Measurements from ENCODE around the gene DIS3. TPM values are rescaled to one million over a fixed set of nuclear protein-coding genes. Genes with fewer than 3 reads are reported as not detected.
A peak's percentile ranks its signal among the peaks of the same experiment; 100 is the strongest.

The DIS3 gene
- total and polyA plus RNA-seq, 2 of the 13 experiments (the other 11 are each of a cell fraction or from before 2014, with no cell fraction given) = 13.2 to 35.0 TPM

DNA sequence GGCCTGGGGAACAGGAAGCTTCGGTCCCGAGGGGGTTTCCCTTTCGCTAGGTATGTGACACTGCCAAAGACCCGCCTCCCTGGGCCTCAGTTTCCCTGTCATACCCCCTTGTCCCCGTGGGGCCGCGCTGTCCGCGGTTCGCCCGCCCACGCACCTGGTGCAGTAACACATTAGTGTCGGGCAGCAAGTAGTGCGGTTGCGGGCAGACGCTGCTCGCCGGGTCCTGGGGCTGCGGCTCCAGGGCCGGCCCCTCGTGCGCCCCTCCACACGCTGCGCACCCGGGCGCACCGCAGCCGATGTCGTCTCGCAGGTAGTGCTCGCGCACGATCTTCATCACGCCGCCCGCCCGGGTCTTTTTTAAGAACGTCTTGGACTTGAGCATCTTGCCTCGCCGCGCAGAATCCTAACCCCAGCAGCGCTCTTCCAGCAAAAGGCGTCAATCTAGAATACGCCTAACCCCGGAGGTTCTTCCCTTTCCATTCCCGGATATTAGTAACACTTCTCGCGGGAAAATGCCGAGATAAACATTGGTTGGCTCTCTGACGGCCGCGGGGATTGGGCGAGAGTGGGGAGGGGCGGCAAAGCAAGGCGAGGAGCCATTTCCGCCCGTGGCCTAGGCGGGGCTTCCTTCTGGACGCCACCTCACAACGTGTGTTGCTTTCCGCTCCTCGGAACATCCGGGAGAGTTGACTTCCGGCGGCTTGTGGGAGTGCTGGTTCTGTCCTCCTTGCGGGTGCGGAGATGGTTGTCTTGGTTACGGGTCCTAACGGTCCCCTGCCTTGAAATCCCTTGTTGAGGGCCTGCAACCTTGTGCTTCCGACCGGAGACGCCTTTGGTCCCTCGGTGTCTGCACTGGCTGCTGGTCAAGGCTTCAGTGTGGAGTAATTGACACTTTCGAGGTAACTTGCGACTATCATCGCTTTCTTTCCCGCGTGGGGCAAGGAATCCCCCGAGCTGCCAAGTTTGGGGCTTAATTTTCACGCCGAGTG, at the start of gene DIS3, which contains the start of gene PIBF1 (continued):
- TF ChIP-seq ZNF780A (CRISPR knock-in tag; IDR thresholded peaks at IDR 0.05) (no peak), PRMT3 (CRISPR knock-in tag; IDR thresholded peaks at IDR 0.05; ENCODE audit: borderline replicate concordance, low read depth) (0 out of 2 replicates have a peak, but pooled peaks have one; percentile 56), ZFP82 (CRISPR knock-in tag; IDR thresholded peaks at IDR 0.05; ENCODE audit: borderline replicate concordance) (no peak), ZNF776 (CRISPR knock-in tag; IDR thresholded peaks at IDR 0.05) (no peak; the same call in 1 of the 2 replicates), RCOR2 (CRISPR knock-in tag; IDR thresholded peaks at IDR 0.05) (no peak), ZNF816 (CRISPR knock-in tag; IDR thresholded peaks at IDR 0.05; ENCODE audit: borderline replicate concordance) (no peak), ARNTL (CRISPR knock-in tag; IDR thresholded peaks at IDR 0.05) (peak; percentile 60; the same call in 1 of the 2 replicates), MIER3 (CRISPR knock-in tag; IDR thresholded peaks at IDR 0.05; ENCODE audit: borderline replicate concordance) (no peak), POGZ (CRISPR knock-in tag; IDR thresholded peaks at IDR 0.05) (peak; percentile 92), ZBTB7A (CRISPR knock-in tag; IDR thresholded peaks at IDR 0.05) (no peak), ARID2 (CRISPR knock-in tag; IDR thresholded peaks at IDR 0.05; ENCODE audit: borderline replicate concordance) (no peak), SRF (IDR thresholded peaks at IDR 0.05; ENCODE audit: low read depth, low read length) (no peak), GATAD1 (CRISPR knock-in tag; IDR thresholded peaks at IDR 0.05) (peak; percentile 94), DNMT3B (CRISPR knock-in tag; conservative IDR thresholded peaks at IDR 0.05) (no peak), SP1 (IDR thresholded peaks at IDR 0.05) (no peak), SP1 (CRISPR knock-in tag; IDR thresholded peaks at IDR 0.05) (0 out of 2 replicates have a peak, but pooled peaks have one; percentile 5), ZNF841 (CRISPR knock-in tag; IDR thresholded peaks at IDR 0.05; ENCODE audit: borderline replicate concordance) (no peak)
- TF ChIP-seq, protein P1, sequence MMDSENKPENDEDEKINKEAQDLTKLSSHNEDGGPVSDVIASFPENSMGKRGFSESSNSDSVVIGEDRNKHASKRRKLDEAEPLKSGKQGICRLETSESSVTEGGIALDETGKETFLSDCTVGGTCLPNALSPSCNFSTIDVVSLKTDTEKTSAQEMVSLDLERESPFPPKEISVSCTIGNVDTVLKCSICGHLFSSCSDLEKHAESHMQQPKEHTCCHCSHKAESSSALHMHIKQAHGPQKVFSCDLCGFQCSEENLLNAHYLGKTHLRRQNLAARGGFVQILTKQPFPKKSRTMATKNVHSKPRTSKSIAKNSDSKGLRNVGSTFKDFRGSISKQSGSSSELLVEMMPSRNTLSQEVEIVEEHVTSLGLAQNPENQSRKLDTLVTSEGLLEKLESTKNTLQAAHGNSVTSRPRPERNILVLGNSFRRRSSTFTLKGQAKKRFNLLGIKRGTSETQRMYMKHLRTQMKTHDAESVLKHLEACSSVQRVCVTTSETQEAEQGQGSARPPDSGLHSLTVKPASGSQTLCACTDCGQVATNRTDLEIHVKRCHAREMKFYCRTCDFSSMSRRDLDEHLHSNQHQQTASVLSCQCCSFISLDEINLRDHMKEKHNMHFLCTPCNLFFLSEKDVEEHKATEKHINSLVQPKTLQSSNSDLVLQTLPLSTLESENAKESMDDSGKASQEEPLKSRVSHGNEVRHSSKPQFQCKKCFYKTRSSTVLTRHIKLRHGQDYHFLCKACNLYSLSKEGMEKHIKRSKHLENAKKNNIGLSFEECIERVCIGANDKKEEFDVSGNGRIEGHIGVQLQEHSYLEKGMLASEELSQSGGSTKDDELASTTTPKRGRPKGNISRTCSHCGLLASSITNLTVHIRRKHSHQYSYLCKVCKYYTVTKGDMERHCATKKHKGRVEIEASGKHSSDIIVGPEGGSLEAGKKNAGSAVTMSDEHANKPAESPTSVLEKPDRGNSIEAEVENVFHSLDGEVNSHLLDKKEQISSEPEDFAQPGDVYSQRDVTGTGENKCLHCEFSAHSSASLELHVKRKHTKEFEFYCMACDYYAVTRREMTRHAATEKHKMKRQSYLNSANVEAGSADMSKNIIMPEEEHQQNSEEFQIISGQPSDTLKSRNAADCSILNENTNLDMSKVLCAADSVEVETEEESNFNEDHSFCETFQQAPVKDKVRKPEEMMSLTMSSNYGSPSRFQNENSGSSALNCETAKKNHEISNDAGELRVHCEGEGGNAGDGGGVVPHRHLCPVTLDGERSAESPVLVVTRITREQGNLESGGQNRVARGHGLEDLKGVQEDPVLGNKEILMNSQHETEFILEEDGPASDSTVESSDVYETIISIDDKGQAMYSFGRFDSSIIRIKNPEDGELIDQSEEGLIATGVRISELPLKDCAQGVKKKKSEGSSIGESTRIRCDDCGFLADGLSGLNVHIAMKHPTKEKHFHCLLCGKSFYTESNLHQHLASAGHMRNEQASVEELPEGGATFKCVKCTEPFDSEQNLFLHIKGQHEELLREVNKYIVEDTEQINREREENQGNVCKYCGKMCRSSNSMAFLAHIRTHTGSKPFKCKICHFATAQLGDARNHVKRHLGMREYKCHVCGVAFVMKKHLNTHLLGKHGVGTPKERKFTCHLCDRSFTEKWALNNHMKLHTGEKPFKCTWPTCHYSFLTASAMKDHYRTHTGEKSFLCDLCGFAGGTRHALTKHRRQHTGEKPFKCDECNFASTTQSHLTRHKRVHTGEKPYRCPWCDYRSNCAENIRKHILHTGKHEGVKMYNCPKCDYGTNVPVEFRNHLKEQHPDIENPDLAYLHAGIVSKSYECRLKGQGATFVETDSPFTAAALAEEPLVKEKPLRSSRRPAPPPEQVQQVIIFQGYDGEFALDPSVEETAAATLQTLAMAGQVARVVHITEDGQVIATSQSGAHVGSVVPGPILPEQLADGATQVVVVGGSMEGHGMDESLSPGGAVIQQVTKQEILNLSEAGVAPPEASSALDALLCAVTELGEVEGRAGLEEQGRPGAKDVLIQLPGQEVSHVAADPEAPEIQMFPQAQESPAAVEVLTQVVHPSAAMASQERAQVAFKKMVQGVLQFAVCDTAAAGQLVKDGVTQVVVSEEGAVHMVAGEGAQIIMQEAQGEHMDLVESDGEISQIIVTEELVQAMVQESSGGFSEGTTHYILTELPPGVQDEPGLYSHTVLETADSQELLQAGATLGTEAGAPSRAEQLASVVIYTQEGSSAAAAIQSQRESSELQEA (CRISPR knock-in tag; IDR thresholded peaks at IDR 0.05; ENCODE audit: not compliant biosample characterization) = no peak
- TF ChIP-seq, protein P2, sequence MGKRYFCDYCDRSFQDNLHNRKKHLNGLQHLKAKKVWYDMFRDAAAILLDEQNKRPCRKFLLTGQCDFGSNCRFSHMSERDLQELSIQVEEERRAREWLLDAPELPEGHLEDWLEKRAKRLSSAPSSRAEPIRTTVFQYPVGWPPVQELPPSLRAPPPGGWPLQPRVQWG (CRISPR knock-in tag; IDR thresholded peaks at IDR 0.05; ENCODE audit: borderline replicate concordance, low read depth) = no peak
- TF ChIP-seq, protein P3, sequence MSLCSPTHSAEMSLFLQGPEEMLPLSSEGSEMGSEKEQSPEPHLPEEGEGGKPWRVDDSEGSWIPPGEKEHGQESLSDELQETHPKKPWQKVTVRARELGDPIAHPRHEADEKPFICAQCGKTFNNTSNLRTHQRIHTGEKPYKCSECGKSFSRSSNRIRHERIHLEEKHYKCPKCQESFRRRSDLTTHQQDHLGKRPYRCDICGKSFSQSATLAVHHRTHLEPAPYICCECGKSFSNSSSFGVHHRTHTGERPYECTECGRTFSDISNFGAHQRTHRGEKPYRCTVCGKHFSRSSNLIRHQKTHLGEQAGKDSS (CRISPR knock-in tag; IDR thresholded peaks at IDR 0.05; ENCODE audit: borderline replicate concordance, low read depth) = peak; percentile 56; the same call in 1 of the 2 replicates

All from HepG2 (cell line).